Endothelial cell of umbilical vein (primary cell): Measurements from ENCODE around the gene PTPN13. TPM values are rescaled to one million over a fixed set of nuclear protein-coding genes. Genes with fewer than 3 reads are reported as not detected.

Experiments
- BruUV-seq: library from RNA; stranded (reverse); fragments of 400-500 nt; replicated peaks from 2 replicates; lab custom pipeline; 2021; lab: Mats Ljungman, UMichigan
- CTCF ChIA-PET: fragments of 300-600, 350-600 bp; sonication (Branson Sonifier 250); formaldehyde crosslinking; loops from one replicate; lab custom pipeline; 2021; ENCODE audit warnings: antibody characterized with exemption, inconsistent platforms; lab: Charles Lee
- POLR2A ChIA-PET: fragments of 300-600, 350-600 bp; sonication (Branson Sonifier 250); formaldehyde crosslinking; loops from one replicate; lab custom pipeline; 2021; ENCODE audit warnings: antibody characterized with exemption, inconsistent platforms; lab: Charles Lee
- DNase-seq: peaks from one replicate; pipeline ENCODE4 v3.0.0-alpha.2; 2011; ENCODE audit warnings: low read depth, low spot score
- FAIRE-seq: peaks from 2 replicates; lab custom pipeline; 2011; peaks lifted over from hg19 to GRCh38; lab: Jason Lieb, UNC
- H2AFZ ChIP-seq: 2 replicates; pipeline ENCODE4 v1.6.0; 2012; ENCODE audit warnings: low read depth, low read length, control low read depth, inconsistent platforms
- H3K27ac ChIP-seq: 2 replicates; pipeline ENCODE4 v1.5.1; 2011; ENCODE audit warnings: low read depth, mild to moderate bottlenecking, control low read depth, low read length, moderate library complexity; ENCODE audit not compliant: insufficient read depth
- H3K27me3 ChIP-seq, 2 experiments: 2 replicates each; pipeline versions ENCODE4 v1.6.0 to v1.6.1; 2011; ENCODE audit warnings: low read length in 2 of 2, mixed read lengths in 1 of 2; ENCODE audit not compliant: control insufficient read depth in 2 of 2, insufficient read depth in 2 of 2
- H3K36me3 ChIP-seq, 2 experiments: 2 replicates in 1 of 2; 3 replicates in 1 of 2; pipeline ENCODE4 v1.5.1; 2011; ENCODE audit warnings: low read length in 2 of 2, mild to moderate bottlenecking in 1 of 2, moderate library complexity in 1 of 2; ENCODE audit not compliant: control insufficient read depth in 2 of 2, insufficient read depth in 2 of 2; ENCODE audit errors: extremely low read depth in 1 of 2
- H3K4me1 ChIP-seq: 3 replicates; pipeline ENCODE4 v1.5.1; 2011; ENCODE audit warnings: mild to moderate bottlenecking, low read length; ENCODE audit not compliant: control insufficient read depth, insufficient read depth; ENCODE audit errors: extremely low read depth
- H3K4me2 ChIP-seq: 2 replicates; pipeline ENCODE4 v1.6.1; 2011; ENCODE audit warnings: low read length, control low read depth, mixed read lengths; ENCODE audit not compliant: insufficient read depth
- H3K4me3 ChIP-seq, 3 experiments: fragments of 200-600 bp in 1 of 3; sonication (generic), shearing (Covaris generic) in 1 of 3; replicated peaks in 1 of 3; 2 replicates each; pipeline ENCODE4 v1.5.1; 2011 to 2016; ENCODE audit warnings: control low read depth in 3 of 3, low read length in 3 of 3, mild to moderate bottlenecking in 2 of 3, inconsistent platforms in 1 of 3, low read depth in 1 of 3, moderate library complexity in 1 of 3; ENCODE audit not compliant: insufficient read depth in 1 of 3
- H3K79me2 ChIP-seq: 2 replicates; pipeline ENCODE4 v1.6.0; 2012; ENCODE audit warnings: low read length, inconsistent platforms; ENCODE audit not compliant: control insufficient read depth, insufficient read depth
- H3K9ac ChIP-seq: replicated peaks from 2 replicates; pipeline ENCODE3; 2011; ENCODE audit warnings: low read length, control low read depth; ENCODE audit not compliant: insufficient read depth; ENCODE audit errors: extremely low read depth
- H3K9me1 ChIP-seq: replicated peaks from 3 replicates; pipeline ENCODE4 v1.6.0; 2011; ENCODE audit warnings: mild to moderate bottlenecking, low read length; ENCODE audit not compliant: control insufficient read depth, insufficient read depth; ENCODE audit errors: extremely low read depth
- H3K9me3 ChIP-seq: replicated peaks from 2 replicates; pipeline ENCODE4 v1.5.1; 2012; ENCODE audit warnings: low read length, inconsistent platforms; ENCODE audit not compliant: control insufficient read depth, insufficient read depth
- H4K20me1 ChIP-seq: replicated peaks from 2 replicates; pipeline ENCODE3; 2011; ENCODE audit warnings: mild to moderate bottlenecking, low read length; ENCODE audit not compliant: control insufficient read depth, insufficient read depth; ENCODE audit errors: extremely low read depth
- GATA2 ChIP-seq: IDR thresholded peaks from 2 replicates; pipeline ENCODE4 v1.7.0; 2011; ENCODE audit warnings: low read depth, mild to moderate bottlenecking, moderate library complexity, mixed read lengths, low read length; ENCODE audit not compliant: insufficient read length, insufficient read depth
- MYC ChIP-seq: IDR thresholded peaks from one replicate; pipeline ENCODE4 v1.6.1; 2011; ENCODE audit warnings: mild to moderate bottlenecking, low read depth, low read length
- POLR2A ChIP-seq: IDR thresholded peaks from 2 replicates; pipeline ENCODE4 v1.6.1; 2012; ENCODE audit warnings: low read depth, mild to moderate bottlenecking, control low read depth, low read length
- dilution Hi-C: fragments of 300-500 bp; cut with MboI; formaldehyde crosslinking; loops from one replicate; pipeline ENCODE4 v1.15.0; 2019; ENCODE audit warnings: low sequenced_read_pairs; ENCODE audit not compliant: extremely low pct_ligation_motif_present
- intact Hi-C: fragments of 100-400 bp; cut with micrococcal nuclease; formaldehyde crosslinking; loops from one replicate; pipeline ENCODE4 v1.10.0; 2022
- polyA plus RNA-seq, 4 experiments: library from polyadenylated mRNA; depleted of rRNA in 3 of 4; stranded (reverse) in 3 of 4; unstranded in 1 of 4; fragments of >200 nt; gene quantifications; 2 replicates each; pipeline versions ENCODE4 v1.2.1 to v1.2.3, GENCODE V29; 2011 to 2012; ENCODE audit warnings: missing spikeins in 1 of 4
- total RNA-seq: library from RNA; stranded (reverse); gene quantifications from 2 replicates; pipeline ENCODE4 v1.2.3, GENCODE V29; 2021
- TF ChIP-seq, protein P1 (sequence below): IDR thresholded peaks from 2 replicates; pipeline ENCODE4 v1.6.1; 2011; ENCODE audit not compliant: insufficient read depth, insufficient read length
- TF ChIP-seq, protein P2 (sequence below), 2 donors: IDR thresholded peaks; 1 replicate in 1 of 2; 2 replicates in 1 of 2; pipeline ENCODE4 v1.5.1; 2011; ENCODE audit warnings: low read length in 2 of 2, mild to moderate bottlenecking in 2 of 2, moderate library complexity in 2 of 2, control low read depth in 1 of 2, inconsistent platforms in 1 of 2, low read depth in 1 of 2; ENCODE audit not compliant: insufficient read depth in 1 of 2; ENCODE audit errors: extremely low read depth in 1 of 2

Gene PTPN13
- total and polyA plus RNA-seq, 2 donors (not counting 3 experiments of a cell fraction or from before 2014, with no cell fraction given) = 0.69 to 2.9 TPM

DNA sequence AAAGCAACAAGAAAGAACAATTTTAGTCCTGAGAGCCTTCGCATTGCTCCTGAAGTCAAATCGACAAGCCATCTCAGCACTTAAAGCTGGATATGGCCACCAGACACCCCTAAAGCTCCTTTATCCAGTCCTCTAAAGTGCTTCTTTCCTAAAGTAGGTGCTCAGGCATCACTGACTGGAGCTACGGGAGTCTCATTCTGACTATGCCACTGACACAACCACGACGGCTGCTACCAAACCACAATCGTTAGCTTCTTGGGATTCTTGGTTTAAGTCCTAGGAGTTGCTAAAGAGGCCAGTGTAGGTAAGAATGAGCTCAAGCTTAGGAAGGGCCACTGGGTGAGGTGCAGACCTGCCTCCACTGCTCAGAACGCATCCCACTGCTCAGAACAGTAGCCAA is 254.0 kb downstream of the PTPN13 start:
- DNase-seq = no peak
- FAIRE-seq = no peak
- TF ChIP-seq POLR2A (no peak), GATA2 (no peak), MYC (no peak)
- TF ChIP-seq, protein P1, sequence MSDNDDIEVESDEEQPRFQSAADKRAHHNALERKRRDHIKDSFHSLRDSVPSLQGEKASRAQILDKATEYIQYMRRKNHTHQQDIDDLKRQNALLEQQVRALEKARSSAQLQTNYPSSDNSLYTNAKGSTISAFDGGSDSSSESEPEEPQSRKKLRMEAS = no peak
- TF ChIP-seq, protein P2, sequence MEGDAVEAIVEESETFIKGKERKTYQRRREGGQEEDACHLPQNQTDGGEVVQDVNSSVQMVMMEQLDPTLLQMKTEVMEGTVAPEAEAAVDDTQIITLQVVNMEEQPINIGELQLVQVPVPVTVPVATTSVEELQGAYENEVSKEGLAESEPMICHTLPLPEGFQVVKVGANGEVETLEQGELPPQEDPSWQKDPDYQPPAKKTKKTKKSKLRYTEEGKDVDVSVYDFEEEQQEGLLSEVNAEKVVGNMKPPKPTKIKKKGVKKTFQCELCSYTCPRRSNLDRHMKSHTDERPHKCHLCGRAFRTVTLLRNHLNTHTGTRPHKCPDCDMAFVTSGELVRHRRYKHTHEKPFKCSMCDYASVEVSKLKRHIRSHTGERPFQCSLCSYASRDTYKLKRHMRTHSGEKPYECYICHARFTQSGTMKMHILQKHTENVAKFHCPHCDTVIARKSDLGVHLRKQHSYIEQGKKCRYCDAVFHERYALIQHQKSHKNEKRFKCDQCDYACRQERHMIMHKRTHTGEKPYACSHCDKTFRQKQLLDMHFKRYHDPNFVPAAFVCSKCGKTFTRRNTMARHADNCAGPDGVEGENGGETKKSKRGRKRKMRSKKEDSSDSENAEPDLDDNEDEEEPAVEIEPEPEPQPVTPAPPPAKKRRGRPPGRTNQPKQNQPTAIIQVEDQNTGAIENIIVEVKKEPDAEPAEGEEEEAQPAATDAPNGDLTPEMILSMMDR (IDR thresholded peaks at IDR 0.05; ENCODE audit: extremely low read depth in 1 of 2, insufficient read depth in 1 of 2, low read depth in 1 of 2, low read length in 2 of 2) = no peak
- no peak overlapping the region for H2AFZ ChIP-seq
- H3K27me3 ChIP-seq = peaks cover 0 to 2% of the 10 kb centered on the region in 2 experiments
- H3K9ac ChIP-seq = no peak overlapping the region
- H3K9me3 ChIP-seq = no peaks in the 10 kb centered on the region
- H3K4me1 ChIP-seq = peaks cover 14% of the 10 kb centered on the region
- no peaks in the 10 kb centered on the region for H3K9me1 ChIP-seq
- H3K27ac ChIP-seq = no peak overlapping the region
- no peaks in the 10 kb centered on the region for H3K79me2 ChIP-seq
- intact Hi-C loops (no loop called here), dilution Hi-C loops (no loop called here)
- no peak overlapping the region for H3K4me2 ChIP-seq
- POLR2A ChIA-PET = no interaction called here
- H3K4me3 ChIP-seq = no peak overlapping the region
- CTCF ChIA-PET = no interaction called here
- BruUV-seq = no TSS peak
- no peaks in the 10 kb centered on the region for H4K20me1 ChIP-seq
- no peaks in the 10 kb centered on the region for H3K36me3 ChIP-seq
